Stimulated activated CD4-positive, alpha-beta T cell treated with anti-CD3 and anti-CD28 coated beads, Interleukin-1b, Interleukin-23, amount 100 ng/mL, for 48 hours (primary cell): Measurements from ENCODE around the gene ERBB4.
"Not testable (repeated sequence)": the region's sequence is repeated elsewhere in the genome, so short reads cannot be mapped to it uniquely, and the experiment has no call there.

Source experiments
- DNase-seq: peaks from one replicate; pipeline ENCODE4 v3.0.0-alpha.2; 2020

Gene ERBB4

GRCh38 chr2:211789982-211790381 lies 748.6 kb downstream of the ERBB4 start:
- no peak for DNase-seq

- no peak for DNase-seq
These were observed 771.9 kb downstream of the ERBB4 start for GRCh38 chr2:211766689-211767088.

- DNase-seq, result no peak
These were observed 776.1 kb downstream of the ERBB4 start for GRCh38 chr2:211762479-211762878.

- no peak for DNase-seq
These were observed 778.5 kb downstream of the ERBB4 start for GRCh38 chr2:211760103-211760502.

DNA sequence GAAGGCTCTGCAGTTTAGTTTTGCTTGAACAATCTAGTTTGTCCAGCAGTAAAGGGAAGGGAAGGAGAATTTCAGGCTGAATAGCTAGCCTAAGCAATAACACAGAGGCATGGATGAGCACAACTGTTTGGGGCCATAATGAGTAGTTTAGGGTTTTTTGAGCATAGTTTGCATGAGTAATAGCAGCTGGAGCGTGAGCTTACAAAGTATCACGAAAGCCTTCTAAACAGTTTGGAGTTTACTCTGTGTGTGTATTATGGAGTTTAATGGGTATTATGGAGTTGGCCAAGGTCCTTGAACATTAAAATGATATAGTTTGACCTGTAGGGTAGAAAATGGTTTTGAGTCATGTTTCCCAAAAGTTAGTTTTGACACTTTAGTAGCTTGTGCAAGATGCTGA lies 782.3 kb downstream of the ERBB4 start:
- DNase-seq, result no peak

DNA sequence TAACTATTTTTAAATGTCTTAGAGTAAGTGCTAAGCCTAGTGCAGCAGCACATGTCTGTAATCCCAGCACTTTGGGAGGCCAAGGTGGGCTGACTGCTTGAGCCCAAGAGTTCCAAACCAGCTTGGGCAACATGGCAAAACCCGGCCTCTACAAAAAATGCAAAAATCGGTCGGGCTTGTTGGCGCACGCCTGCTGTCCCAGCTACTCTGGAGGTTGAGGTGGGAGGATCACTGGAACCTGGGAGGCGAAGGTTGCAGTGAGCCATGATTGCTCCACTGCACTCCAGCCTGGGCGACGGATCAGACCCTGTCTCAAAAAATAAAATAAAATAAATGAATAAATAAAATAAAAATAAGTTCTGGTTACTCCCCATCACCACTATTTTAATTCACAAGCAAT lies 783.4 kb downstream of the ERBB4 start:
- DNase-seq, result no peak

DNA sequence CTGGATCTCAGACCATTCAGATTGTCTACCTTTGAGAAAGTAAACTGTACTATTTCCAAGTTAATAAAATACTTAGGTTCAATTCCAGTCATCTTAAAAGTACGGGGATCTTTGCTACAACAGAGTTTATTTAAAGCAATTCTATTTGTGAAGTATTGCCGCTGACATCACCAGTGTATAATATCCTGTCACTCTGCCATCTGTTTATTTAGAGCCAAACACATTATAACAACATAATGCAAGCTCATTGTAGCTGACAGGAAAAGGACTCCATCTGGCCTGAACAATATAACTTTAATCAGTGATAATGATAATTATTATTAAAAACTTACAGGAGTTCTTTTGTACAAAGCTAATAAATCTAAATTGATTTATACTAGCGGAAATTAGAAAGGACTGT lies 786.8 kb downstream of the ERBB4 start:
- DNase-seq, result no peak

DNA sequence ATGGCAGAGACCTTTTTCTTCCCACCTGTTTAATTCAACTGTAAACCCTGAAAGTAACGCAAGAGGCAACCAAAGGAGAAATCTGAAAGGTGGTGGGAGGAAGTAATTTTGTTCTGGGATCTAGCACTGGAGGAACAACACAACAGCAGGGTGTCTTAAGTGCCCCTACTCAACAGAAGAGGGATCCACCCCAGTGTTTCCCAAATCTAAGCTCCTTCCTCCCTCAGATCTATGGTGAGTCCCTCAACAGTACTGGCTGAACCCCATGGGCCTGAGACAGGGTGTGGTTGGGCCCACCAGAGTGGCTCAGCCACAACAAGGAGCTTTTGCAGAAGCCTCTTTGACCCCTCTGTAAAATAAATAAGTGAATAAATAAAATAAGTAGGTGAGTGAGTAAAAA lies 790.3 kb downstream of the ERBB4 start:
- no peak for DNase-seq

- DNase-seq, result peak; percentile 23
These were observed 793.1 kb downstream of the ERBB4 start for GRCh38 chr2:211745295-211746097.

DNA sequence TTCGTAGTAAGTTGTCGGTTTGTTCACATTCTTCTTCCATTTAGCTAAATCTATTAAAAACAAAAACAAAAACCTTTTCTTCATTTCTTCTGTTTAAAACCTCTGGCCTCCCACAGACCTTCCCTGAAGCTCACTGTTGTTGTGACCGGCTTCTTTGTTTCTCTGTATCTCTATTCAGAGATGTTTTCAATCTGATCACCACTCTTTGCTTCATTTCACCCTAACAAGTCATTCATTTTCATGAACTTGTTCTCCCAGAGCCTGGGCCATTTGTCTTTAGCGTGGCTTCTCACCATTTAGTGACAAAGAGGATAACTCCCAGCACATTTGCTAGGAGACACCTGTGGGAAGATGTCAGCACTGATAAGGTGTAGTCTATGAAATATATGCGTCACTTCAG lies 794.2 kb downstream of the ERBB4 start:
- DNase-seq, result no peak

GRCh38 chr2:211741966-211742365 lies 796.6 kb downstream of the ERBB4 start:
- no peak for DNase-seq

DNA sequence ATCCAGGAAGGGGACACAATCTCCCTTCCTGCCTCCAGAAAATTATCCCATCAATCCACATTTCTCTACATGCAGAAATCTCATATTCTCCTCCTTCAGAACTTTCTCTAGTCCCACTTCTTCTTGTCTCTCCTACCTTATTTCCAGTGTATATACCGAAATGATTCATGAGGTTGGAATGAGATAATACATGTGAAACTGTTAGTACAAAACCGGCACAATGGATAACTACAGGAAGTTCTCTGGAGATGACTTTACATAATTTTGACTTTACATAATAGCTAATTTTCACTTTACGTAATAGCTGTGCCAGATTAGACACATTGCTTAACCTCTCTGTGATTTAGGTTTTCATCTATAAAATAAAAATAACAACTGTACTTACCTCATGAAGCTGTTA lies 801.3 kb downstream of the ERBB4 start:
- no peak for DNase-seq

GRCh38 chr2:211730215-211730614 lies 808.4 kb downstream of the ERBB4 start:
- DNase-seq, result no peak

- no peak for DNase-seq
These were observed 809.2 kb downstream of the ERBB4 start for GRCh38 chr2:211729433-211729832.

DNA sequence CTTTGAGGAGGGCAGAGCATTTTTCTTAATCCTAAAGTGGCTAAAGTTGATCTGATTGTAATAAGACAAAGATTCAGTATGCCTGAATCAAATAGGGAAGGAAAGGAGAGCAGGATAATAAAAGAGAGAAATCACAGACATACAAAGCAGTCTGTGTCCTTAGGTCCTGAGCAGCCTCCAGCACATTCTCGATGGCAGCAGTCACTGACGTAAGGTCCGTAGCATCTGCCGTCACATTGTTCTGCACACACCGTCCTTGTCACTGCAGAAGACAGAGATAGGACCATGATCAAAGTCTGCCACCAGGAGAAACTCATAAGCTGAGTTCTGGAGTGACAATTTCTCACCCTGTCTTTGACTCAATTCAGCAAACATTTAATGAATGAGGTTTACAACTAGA lies 813.7 kb downstream of the ERBB4 start:
- no peak for DNase-seq

DNA sequence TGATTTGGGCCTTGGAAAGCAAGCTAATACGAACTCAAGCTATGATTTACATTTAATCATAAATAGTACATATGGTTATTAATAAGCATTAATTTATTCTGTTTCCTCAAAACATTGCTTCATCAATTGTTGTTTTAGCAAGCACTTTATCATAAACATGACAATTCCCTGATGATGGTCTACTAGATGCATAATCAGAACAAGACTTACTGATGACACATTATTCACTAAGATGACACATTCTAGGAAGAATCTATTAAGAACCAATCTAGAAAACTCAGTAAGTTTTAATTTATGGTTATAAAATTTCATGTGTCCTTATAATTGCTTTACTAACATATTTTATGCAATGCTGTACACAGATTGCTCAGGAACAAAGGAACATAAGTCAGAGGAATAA lies 815.2 kb downstream of the ERBB4 start:
- DNase-seq, result no peak

DNA sequence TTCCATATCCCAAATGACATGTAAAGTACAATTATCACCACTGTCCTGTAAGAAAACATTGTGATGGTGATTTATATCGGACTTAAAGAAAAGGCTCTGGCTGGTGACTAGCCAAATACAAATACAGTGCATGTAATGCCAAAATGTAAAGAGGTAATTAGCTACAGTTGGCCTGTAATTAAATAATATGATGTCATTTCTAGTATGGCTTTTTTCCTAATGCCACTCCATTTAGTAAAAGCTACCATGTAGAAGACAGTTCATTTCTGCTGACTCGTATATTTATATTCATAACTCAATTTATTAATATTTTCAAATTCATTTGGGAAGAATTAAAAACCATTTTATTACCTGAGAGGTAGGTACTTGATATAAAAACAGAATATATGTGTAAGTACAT lies 815.7 kb downstream of the ERBB4 start:
- DNase-seq, result no peak

- DNase-seq, result not testable (repeated sequence)
These were observed 816.7 kb downstream of the ERBB4 start for GRCh38 chr2:211721874-211722273.

- DNase-seq, result no peak
These were observed 829.2 kb downstream of the ERBB4 start for GRCh38 chr2:211709389-211709788.

GRCh38 chr2:211692689-211693088 lies 845.9 kb downstream of the ERBB4 start:
- DNase-seq, result no peak

- no peak for DNase-seq
These were observed 847.9 kb downstream of the ERBB4 start for GRCh38 chr2:211690736-211691135.

- no peak for DNase-seq
These were observed 850.4 kb downstream of the ERBB4 start for GRCh38 chr2:211688196-211688595.

- DNase-seq, result no peak
These were observed 863.9 kb downstream of the ERBB4 start for GRCh38 chr2:211674715-211675114.

GRCh38 chr2:211673133-211673905 lies 865.3 kb downstream of the ERBB4 start:
- no peak for DNase-seq
